Stimulated activated CD4-positive, alpha-beta T cell treated with anti-CD3 and anti-CD28 coated beads, Interleukin-12 subunit alpha, Interleukin-12 subunit beta, amount 100 ng/mL, for 4 hours (primary cell): ENCODE measurements around the gene FLNB.
"Not testable (repeated sequence)": the region's sequence is repeated elsewhere in the genome, so short reads cannot be mapped to it uniquely, and the experiment has no call there.

Source experiments
- DNase-seq: peaks from one replicate; pipeline ENCODE4 v3.0.0-alpha.2; 2020

FLNB gene

DNA sequence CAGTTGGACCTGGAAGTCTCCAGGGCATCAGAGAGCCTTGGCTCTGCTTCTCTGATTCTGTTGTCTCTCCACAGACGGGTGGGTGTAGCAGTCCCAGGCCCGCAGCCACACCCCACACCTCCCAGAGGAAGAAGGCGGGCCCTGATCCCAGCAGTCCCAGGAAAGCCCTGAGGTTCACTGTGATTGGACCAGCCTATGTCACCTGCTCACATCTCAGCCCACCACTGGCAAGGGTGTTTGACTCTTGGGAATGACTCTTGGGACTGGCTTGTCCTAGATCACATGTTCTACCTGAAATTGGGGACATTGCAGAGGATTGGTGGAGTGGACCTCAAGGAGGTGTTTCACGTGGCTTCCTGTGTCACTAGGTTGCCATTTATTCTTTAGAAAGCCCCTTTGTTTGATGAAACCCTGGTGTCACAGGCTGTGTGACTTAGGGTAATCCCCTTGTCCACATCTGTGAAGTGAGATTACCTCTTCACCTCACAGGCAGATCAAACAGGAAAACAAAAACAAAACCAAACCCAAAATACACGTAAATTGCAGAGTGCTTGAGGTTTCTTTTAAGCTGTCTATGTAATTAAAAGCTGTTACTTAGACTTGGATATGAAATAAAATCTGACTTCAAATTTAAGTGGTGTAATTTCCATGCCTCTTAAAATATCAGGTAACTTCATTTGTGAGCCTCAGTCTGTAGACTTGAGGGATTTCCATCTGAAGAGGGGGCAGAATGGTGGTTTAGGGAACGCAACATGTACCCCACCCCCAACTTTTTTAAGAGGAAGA is 26.7 kb downstream of the FLNB start:
- DNase-seq = no peak

GRCh38 chr3:58035524-58036255 is 27.5 kb downstream of the FLNB start:
- DNase-seq = no peak

- no peak for DNase-seq
Measured at GRCh38 chr3:58036293-58037032, 28.2 kb downstream of the FLNB start.

DNA sequence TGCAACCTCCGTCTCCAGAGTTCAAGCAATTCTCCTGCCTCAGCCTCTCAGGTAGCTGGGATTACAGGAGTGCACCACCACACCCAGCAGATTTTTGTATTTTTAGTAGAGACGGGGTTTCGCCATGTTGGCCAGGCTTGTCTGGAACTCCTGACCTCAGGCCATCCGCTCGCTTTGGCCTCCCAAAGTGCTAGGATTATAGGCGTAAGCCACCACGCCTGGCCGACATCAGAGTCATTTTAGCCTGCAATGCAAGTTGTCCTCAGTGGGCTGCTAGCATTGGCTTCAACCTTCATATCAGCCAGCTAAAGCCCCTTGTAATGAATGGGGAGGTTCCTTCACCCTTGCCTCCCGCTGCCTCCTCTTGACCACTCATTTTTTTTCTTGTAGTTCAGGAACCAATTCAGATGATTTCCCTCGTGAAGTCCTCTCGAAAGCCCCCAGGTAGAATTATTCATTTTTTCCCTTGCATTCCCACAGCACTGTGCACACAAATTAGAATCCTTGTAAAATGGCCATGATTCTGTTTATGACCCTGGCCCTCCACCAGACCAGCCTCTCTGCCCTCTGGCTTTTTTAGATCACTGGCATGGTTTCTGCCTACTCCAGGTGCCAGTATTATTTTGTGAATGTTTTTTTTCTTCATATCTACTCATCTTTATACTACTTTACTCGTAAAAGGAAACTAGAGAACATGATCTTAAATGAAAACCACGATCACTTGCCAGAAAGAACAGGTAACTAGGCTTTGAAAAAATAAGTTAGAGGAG is 29.1 kb downstream of the FLNB start:
- no peak for DNase-seq

DNA sequence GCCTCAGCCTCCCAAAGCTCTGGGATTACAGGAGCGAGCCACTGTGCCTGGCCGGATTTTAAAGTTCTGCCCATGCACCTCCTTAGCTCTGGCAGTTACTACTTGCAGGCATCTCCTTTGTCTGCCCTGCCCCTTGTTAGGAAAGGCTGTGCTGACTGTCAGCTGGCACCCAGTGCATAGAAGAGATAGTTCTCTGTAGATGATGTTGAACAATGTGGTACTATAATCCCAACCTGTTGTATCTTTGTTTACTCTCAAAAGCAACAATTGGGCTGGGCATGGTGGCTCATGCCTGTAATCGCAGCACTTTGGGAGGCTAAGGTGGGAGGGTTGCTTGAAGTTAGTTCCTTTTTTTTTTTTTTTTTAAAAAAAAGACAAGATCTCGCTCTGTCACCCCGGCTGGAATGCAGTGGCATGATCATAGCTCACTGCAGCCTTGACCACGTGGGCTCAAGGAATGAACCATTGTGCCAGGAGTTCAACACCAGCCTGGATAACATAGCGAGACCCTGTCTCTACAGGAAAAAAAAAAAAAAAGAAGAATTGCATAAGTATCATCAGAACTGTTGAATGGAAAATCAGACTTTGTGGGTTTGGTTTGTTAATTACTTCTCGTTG is 30.6 kb downstream of the FLNB start:
- no peak for DNase-seq

- DNase-seq = no peak
Measured at GRCh38 chr3:58039601-58040000, 31.4 kb downstream of the FLNB start.

DNA sequence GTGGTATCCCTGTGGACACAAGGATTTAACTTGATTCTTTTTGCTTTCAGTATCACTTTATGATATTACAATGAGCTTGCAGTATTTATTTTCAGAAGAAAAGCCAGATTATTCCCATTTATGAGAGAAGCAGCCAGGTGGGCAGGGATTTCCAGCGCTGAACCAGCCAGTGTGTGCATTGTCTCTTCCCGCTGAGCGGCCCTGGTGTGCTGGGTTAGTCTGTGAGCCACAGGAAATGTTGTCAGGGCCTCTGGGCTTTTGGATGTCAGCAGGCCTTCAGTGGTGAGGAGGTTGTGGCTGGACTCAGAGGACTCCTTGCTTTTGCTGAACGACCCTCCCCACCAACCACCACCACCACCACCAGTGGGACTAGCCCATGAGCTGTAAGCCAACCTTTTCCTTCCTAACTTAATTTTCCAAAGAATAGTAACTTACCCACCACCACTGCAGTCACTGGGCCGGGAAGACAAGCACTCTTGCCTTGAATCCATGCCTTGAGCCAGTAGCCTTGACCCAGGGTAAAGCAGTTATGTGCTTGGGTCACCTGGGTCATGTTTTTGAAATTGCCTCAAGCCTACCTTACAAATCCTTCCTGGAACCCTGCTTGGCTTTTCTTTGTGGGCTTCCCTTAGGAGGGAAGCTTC is 33.1 kb downstream of the FLNB start:
- DNase-seq = no peak

DNA sequence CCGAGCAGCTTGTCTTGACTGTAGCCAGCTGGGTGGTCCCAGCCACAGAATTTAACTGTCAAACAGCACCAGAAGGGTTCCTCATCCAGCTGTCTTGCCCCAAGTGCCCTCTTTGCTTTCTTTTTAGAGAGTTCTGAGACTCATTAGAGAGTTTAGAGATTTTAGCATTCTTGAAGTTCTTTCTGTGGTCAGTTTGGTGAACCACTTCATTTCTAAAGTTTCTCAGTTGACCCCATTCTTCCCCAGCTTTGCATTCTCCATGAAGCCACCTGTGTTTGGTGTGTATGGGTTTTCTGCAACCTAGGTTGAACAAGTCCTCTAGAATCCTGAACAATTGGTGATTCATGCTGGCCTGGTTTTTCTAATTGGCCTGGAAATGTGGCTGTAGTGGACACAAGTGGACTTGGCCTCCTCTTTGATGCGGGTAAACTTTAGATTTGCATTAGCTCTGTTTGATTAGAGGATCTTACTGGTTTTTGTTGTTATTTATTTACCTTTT is 33.7 kb downstream of the FLNB start:
- no peak for DNase-seq

- no peak for DNase-seq
Measured at GRCh38 chr3:58042947-58043707, 34.9 kb downstream of the FLNB start.

GRCh38 chr3:58043933-58044332 is 35.7 kb downstream of the FLNB start:
- no peak for DNase-seq

- no peak for DNase-seq
Measured at GRCh38 chr3:58044691-58045483, 36.7 kb downstream of the FLNB start.

DNA sequence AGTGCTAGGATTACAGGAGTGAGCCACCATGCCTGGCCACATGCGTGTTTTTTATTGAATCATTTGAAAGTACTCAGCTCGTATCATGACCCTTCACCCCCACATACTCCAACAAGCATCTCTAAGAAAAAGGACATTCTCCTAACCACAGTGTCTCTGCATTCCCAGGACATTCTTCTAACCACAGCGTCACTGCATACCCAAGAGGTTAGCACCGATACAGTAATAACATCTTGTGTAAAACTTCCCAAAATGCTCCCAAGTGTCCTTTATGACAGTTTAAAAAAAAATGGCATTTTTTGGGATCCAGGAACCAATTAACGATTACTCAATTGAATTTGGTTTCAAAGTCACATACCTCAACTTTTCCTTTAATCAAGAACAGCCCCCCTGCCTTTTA is 39.6 kb downstream of the FLNB start:
- no peak for DNase-seq

DNA sequence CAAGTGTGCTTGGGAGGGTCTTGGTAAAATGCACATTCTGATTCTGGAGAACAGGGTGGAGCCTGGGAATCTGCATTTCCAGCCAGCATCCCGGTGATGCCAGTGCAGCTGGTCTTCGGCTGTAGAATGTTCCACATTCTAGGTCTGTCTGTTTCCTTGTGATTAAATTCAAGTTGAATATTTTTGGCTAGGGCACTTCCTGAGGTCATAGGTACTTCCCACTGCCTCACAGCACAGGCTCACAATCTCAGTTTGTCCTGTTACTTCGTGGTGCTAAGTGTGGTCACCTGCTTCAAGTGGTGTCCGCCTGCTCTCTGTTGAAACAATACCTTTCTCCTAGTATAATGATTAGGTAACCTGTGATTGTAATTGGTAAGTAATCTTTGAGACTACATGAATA is 40.1 kb downstream of the FLNB start:
- DNase-seq = no peak

- DNase-seq = no peak
Measured at GRCh38 chr3:58049143-58049785, 41.0 kb downstream of the FLNB start.

GRCh38 chr3:58051196-58051595 is 43.0 kb downstream of the FLNB start:
- no peak for DNase-seq

DNA sequence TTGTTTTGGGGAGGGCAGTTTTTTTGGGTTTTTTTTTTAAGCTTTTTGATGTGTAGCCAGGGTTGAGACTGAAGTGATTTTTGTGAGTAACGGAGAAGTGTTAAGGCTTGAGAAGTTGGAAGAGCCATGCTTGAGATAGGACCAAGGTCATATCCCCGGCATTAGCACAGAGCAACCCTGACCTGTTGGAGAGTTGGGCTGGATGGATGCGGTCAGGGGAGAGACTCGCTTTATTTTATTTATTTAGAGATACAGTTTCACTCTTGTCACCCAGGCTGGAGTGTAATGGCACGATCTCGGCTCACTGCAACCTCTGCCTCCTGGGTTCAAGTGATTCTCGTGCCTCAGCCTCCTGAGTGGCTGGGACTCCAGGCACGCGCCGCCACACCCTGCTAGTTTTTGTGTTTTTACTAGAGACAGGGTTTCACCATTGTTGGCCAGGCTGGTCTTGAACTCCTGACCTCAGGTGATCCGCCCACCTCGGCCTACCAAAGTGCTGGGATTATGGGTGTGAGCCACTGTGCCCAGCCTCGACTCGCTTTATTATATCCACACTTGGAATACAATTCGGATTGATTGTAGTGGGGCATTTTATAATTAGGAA is 43.5 kb downstream of the FLNB start:
- not testable (repeated sequence) for DNase-seq

- DNase-seq = peak; percentile 7
Measured at GRCh38 chr3:58052373-58053273, 44.4 kb downstream of the FLNB start.

- no peak for DNase-seq
Measured at GRCh38 chr3:58054652-58055051, 46.4 kb downstream of the FLNB start.
